ENCODE results near the gene FARP1.

FARP1 gene

DNA sequence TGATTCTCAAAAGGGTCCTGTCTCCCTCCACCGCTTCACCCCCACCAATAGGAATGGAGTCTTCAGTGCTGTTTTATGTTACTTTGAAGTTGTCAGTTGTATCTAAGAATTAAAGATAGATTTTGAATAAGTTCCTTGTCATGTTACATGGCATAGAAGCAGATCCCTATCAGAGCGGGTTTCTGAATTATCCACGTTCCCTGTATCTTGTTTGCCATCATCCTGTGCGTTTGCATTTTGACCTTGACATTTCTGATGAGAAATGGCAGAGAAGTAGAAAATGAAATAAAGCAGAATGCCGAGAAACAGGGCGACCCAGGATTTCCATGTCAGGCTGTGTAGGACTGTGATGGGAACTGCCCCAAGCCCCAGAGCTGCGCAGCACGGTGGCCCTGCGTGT is 154.9 kb downstream of the FARP1 start:
- H3K9me3 Mint-ChIP-seq: no peaks in the 10 kb centered on the region

GRCh38 chr13:98298599-98298998 is 155.7 kb downstream of the FARP1 start:
- Mint-ChIP-seq H3K27ac (no peak overlapping the region), H3K36me3 (no peaks in the 10 kb centered on the region), H3K9me3 (no peaks in the 10 kb centered on the region), H3K4me3 (no peak overlapping the region), H3K4me1 (no peaks in the 10 kb centered on the region)
- ATAC-seq (no peak), DNase-seq (ENCODE audit: low spot score in 2 of 2) (no peak)

More for the DNA sequence above, 154.9 kb downstream of the FARP1 start:
- Mint-ChIP-seq H3K4me1 (no peaks in the 10 kb centered on the region), H3K36me3 (no peaks in the 10 kb centered on the region), H3K27ac (no peak overlapping the region), H3K4me3 (no peak overlapping the region)
- ATAC-seq: no peak
- no peak for DNase-seq (ENCODE audit: low spot score in 2 of 2)

DNA sequence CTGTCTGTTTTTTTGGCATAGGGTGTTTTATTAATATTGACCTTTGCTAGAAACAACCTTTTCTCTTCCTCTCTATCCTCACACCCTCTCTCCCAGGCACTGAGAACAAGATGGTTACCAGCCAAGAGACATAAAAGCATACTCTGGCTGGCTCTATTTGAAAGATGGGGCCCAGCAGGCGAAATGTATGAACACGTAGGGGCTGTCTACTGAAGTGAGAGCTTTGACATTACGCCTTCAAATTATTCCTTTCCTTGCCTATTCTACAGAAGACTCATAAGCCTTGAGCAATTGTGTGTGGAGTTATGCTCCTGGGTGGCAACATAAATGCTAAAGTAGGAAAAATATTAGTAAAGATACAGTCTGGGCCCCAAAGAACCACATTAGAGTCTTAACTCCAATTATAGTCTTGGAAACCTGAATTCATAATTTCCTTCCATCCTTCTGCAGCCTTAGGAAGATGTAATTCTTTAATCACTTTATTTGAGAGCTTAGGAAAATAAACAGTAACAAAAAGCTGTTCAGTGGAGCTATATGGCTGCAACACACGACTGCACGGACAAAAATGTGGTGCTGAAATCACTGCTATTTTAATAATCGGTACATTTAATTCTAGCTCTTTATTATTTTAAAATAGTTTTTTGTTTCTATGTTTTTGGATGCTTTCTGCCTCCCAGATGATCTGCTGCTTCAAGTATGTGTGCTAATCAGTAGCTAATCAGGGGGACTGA is 156.5 kb downstream of the FARP1 start:
- ATAC-seq (no peak), DNase-seq (ENCODE audit: low spot score in 2 of 2) (no peak)
- Mint-ChIP-seq H3K4me3 (no peak overlapping the region), H3K27ac (no peak overlapping the region), H3K9me3 (no peaks in the 10 kb centered on the region), H3K36me3 (no peaks in the 10 kb centered on the region), H3K4me1 (no peaks in the 10 kb centered on the region)

DNA sequence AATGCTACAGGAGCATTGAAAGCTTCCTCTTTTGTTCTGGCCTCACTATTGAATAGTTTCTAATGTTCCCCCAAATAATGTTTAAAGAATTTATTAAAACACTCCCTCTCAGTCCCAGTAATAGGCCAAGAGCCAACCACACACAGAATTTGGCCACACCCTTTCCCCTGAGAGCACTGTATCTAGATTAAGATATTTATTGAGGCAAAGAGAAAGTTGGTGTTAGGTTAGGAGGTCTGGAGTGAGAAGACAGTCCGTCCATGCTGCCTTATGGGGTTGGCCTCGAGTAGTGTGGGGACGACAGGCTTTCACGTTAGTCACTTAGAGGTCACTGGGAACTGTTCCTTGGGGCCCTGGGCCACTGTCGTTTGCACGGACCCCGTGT is 157.1 kb downstream of the FARP1 start:
- H3K4me3 Mint-ChIP-seq: no peak overlapping the region
- no peaks in the 10 kb centered on the region for H3K9me3 Mint-ChIP-seq
- DNase-seq (ENCODE audit: low spot score in 2 of 2) (no peak), ATAC-seq (no peak)
- H3K4me1 Mint-ChIP-seq: no peaks in the 10 kb centered on the region
- no peak overlapping the region for H3K27ac Mint-ChIP-seq
- H3K36me3 Mint-ChIP-seq: no peaks in the 10 kb centered on the region

DNA sequence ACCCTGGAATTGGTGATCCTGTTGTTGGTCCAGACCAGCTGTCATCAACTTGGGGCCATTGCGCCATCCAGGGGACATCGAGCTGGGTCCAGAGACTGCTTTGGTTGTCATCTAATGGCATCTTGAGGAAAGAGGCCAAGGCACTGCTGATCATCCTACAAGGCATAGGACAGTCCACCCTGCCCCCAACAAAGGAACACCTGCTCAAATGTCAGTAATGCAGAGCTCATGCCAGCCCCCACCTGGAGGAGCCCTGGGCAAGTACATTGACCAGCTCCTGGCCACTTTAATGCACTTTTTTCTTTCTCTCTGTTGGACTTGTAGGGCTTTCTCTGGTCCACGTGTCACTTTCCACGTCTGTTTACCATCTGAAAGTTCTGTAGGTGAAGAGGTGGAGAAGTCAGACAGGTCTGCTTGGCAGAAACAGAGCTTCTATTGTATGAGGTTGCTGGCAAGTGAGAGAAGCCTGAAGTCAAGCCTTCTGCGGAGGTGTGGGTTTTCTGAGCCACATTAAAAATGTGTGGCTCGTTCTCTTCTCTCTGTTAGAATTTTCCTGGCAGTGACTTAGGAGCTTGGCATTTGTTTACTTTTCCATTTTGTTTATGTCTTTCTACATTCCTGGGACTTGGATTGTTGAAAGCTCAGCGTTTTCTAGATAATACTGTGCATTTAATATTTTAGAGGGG is 158.2 kb downstream of the FARP1 start:
- DNase-seq (ENCODE audit: low spot score in 2 of 2) (no peak), ATAC-seq (peak; percentile 29)
- H3K4me1 Mint-ChIP-seq: no peaks in the 10 kb centered on the region
- H3K9me3 Mint-ChIP-seq: no peaks in the 10 kb centered on the region
- H3K4me3 Mint-ChIP-seq: no peak overlapping the region
- no peak overlapping the region for H3K27ac Mint-ChIP-seq
- no peaks in the 10 kb centered on the region for H3K36me3 Mint-ChIP-seq

- Mint-ChIP-seq H3K4me1 (no peaks in the 10 kb centered on the region), H3K4me3 (no peak overlapping the region), H3K27ac (no peak overlapping the region), H3K36me3 (no peaks in the 10 kb centered on the region), H3K9me3 (no peaks in the 10 kb centered on the region)
- ATAC-seq (no peak), DNase-seq (ENCODE audit: low spot score in 2 of 2) (no peak)
These were observed 158.8 kb downstream of the FARP1 start for GRCh38 chr13:98301721-98302120.

GRCh38 chr13:98303858-98304257 is 161.0 kb downstream of the FARP1 start:
- H3K4me3 Mint-ChIP-seq: no peak overlapping the region
- no peaks in the 10 kb centered on the region for H3K4me1 Mint-ChIP-seq
- H3K27ac Mint-ChIP-seq: no peak overlapping the region
- no peaks in the 10 kb centered on the region for H3K36me3 Mint-ChIP-seq
- ATAC-seq: no peak
- no peak for DNase-seq (ENCODE audit: low spot score in 2 of 2)
- no peaks in the 10 kb centered on the region for H3K9me3 Mint-ChIP-seq

DNA sequence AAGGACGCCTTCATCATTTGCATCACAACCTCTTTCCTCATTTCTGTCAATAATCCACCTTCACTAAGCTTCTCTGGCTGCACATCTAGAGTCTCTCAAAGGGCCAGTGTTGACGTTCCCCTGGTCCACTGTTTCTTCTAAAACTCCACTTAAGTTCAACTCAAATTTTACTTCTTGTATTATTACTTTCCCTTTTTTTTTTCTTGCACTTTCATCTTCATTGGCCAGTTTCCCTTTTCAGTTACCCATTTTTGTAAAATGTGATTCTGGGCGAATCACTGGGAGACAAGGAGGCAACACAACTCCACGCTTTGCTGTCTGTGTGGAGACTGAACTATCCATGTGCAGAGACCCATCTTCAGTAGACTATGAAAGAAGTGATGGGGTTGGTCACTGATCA is 162.8 kb downstream of the FARP1 start:
- H3K4me1 Mint-ChIP-seq: no peaks in the 10 kb centered on the region
- no peaks in the 10 kb centered on the region for H3K9me3 Mint-ChIP-seq
- no peak for ATAC-seq
- H3K27ac Mint-ChIP-seq: no peak overlapping the region
- no peaks in the 10 kb centered on the region for H3K36me3 Mint-ChIP-seq
- no peak overlapping the region for H3K4me3 Mint-ChIP-seq
- DNase-seq (ENCODE audit: low spot score in 2 of 2): no peak

- no peaks in the 10 kb centered on the region for H3K36me3 Mint-ChIP-seq
- H3K9me3 Mint-ChIP-seq: no peaks in the 10 kb centered on the region
- no peaks in the 10 kb centered on the region for H3K4me1 Mint-ChIP-seq
- no peak for DNase-seq (ENCODE audit: low spot score in 2 of 2)
- ATAC-seq: no peak
- no peak overlapping the region for H3K4me3 Mint-ChIP-seq
- no peak overlapping the region for H3K27ac Mint-ChIP-seq
These were observed 164.7 kb downstream of the FARP1 start for GRCh38 chr13:98307463-98308085.

- Mint-ChIP-seq H3K9me3 (no peaks in the 10 kb centered on the region), H3K36me3 (no peaks in the 10 kb centered on the region), H3K4me1 (no peaks in the 10 kb centered on the region), H3K4me3 (no peak overlapping the region), H3K27ac (no peak overlapping the region)
- no peak for DNase-seq (ENCODE audit: low spot score in 2 of 2)
- ATAC-seq: no peak
These were observed 165.4 kb downstream of the FARP1 start for GRCh38 chr13:98308086-98308911.

GRCh38 chr13:98309569-98310335 is 166.9 kb downstream of the FARP1 start:
- Mint-ChIP-seq H3K4me3 (no peak overlapping the region), H3K27ac (no peak overlapping the region), H3K36me3 (no peaks in the 10 kb centered on the region), H3K4me1 (no peaks in the 10 kb centered on the region), H3K9me3 (no peaks in the 10 kb centered on the region)
- DNase-seq (ENCODE audit: low spot score in 2 of 2): no peak
- no peak for ATAC-seq

DNA sequence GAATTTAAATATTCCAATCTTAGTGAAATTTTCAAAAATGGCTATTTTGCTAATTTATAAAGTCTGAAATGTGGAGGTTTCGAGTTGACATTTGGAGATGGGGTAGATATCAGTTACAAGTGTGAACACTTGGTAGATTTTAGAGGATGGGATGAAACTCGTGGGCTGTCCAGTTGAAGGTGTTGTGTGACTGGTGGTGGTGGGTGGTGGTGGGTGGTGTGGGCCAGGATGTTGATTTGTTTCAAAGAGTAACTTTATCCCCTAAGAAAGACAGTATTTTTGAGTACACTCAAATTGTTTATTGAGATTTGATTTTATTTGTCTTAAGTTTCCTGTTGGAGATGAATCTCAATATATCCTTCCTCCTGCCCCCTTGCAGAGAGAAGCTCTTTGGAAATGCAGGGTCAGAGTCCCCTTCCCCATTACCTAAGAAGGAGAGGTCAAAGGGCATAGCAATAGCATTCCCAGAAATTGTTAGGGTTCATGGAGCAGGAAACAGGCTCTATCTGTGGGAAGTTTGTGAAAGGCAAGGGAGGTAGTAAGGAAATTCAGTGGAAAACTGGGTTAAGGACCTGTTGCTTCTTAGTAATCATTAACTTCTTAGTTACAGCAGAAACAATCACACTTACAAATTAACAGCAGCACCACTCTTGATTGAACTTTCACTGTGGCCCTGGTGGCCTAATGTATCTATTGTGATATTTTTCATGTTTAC is 167.7 kb downstream of the FARP1 start:
- ATAC-seq (no peak), DNase-seq (ENCODE audit: low spot score in 2 of 2) (no peak)
- H3K4me1 Mint-ChIP-seq: no peaks in the 10 kb centered on the region

DNA sequence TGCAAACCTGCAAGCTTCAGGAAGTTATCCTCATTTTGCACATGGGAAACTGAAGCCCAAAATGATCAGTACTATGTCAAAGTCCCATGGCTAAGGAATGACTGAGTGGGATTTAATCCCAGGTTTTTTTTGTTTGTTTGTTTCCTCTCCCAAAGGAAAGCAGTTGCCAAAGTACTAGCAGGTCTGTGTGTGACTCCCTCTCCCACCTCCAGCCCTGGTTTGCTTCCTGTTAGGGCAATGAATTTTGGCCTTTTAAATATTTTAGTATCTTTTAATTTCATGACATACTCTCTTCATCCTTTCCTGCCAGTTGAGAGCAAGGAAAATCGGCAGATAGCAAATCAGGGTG is 168.3 kb downstream of the FARP1 start:
- ATAC-seq (no peak), DNase-seq (ENCODE audit: low spot score in 2 of 2) (no peak)
- H3K4me3 Mint-ChIP-seq: no peak overlapping the region
- no peaks in the 10 kb centered on the region for H3K4me1 Mint-ChIP-seq
- no peak overlapping the region for H3K27ac Mint-ChIP-seq
- H3K9me3 Mint-ChIP-seq: no peaks in the 10 kb centered on the region
- H3K36me3 Mint-ChIP-seq: no peaks in the 10 kb centered on the region

More for the DNA sequence above, 167.7 kb downstream of the FARP1 start:
- H3K9me3 Mint-ChIP-seq: no peaks in the 10 kb centered on the region
- no peaks in the 10 kb centered on the region for H3K36me3 Mint-ChIP-seq
- H3K4me3 Mint-ChIP-seq: no peak overlapping the region
- H3K27ac Mint-ChIP-seq: no peak overlapping the region

- no peaks in the 10 kb centered on the region for H3K9me3 Mint-ChIP-seq
- no peak overlapping the region for H3K4me3 Mint-ChIP-seq
- no peak for ATAC-seq
- no peak overlapping the region for H3K27ac Mint-ChIP-seq
- no peak for DNase-seq (ENCODE audit: low spot score in 2 of 2)
- no peaks in the 10 kb centered on the region for H3K4me1 Mint-ChIP-seq
- H3K36me3 Mint-ChIP-seq: no peaks in the 10 kb centered on the region
These were observed 169.7 kb downstream of the FARP1 start for GRCh38 chr13:98312606-98313005.

Measured in stimulated activated effector memory CD8-positive, alpha-beta T cell treated with anti-CD3 and anti-CD28 coated beads, Interleukin-12 subunit alpha, Interleukin-12 subunit beta, amount 100 ng/mL, for 72 hours (primary cell).